PC-9 (cell line): ENCODE results near the gene DYNC2H1. TPM values are rescaled to one million over a fixed set of nuclear protein-coding genes. Genes with fewer than 3 reads are reported as not detected.

Source experiments
- BruUV-seq: library from RNA; stranded (reverse); fragments of 400-500 nt; replicated peaks from 2 replicates; lab custom pipeline; 2021; lab: Mats Ljungman, UMichigan
- CTCF ChIA-PET: fragments of 300-600 bp; sonication (Branson Sonifier 250); formaldehyde crosslinking; loops from one replicate; lab custom pipeline; 2022; ENCODE audit warnings: antibody characterized with exemption; lab: Charles Lee
- POLR2A ChIA-PET: fragments of 300-600 bp; sonication (Branson Sonifier 250); formaldehyde crosslinking; loops from one replicate; lab custom pipeline; 2022; ENCODE audit warnings: antibody characterized with exemption; ENCODE audit not compliant: unreplicated experiment; lab: Charles Lee
- DNase-seq, 2 experiments: peaks; one replicate each; pipeline versions ENCODE4 v3.0.0 to v3.0.0-alpha.2; 2015 to 2022; ENCODE audit warnings: mixed read lengths in 1 of 2
- H2AFZ ChIP-seq: fragments of 200-600 bp; sonication (generic); 2 replicates; pipeline ENCODE4 v1.8.1; 2017; ENCODE audit warnings: antibody characterized with exemption
- H3F3A ChIP-seq: fragments of 200-600 bp; sonication (generic); 2 replicates; pipeline ENCODE4 v1.8.1; 2017; ENCODE audit warnings: antibody characterized with exemption, mild to moderate bottlenecking, low read depth; ENCODE audit not compliant: insufficient read depth
- H3K27ac ChIP-seq: fragments of 200-600 bp; sonication (generic); 2 replicates; pipeline ENCODE4 v1.6.1; 2016; ENCODE audit warnings: mixed run types
- H3K27me3 ChIP-seq: fragments of 200-600 bp; sonication (generic); 2 replicates; pipeline ENCODE4 v1.6.1; 2016; ENCODE audit warnings: low read depth, mixed run types; ENCODE audit not compliant: insufficient read depth
- H3K36me3 ChIP-seq: fragments of 200-600 bp; sonication (generic); 2 replicates; pipeline ENCODE4 v1.6.1; 2016; ENCODE audit warnings: low read depth, mixed run types
- H3K4me1 ChIP-seq: fragments of 200-600 bp; sonication (generic); replicated peaks from 2 replicates; pipeline ENCODE4 v1.6.1; 2016; ENCODE audit warnings: mixed run types; ENCODE audit not compliant: insufficient read depth
- H3K4me2 ChIP-seq: fragments of 200-600 bp; sonication (generic); 2 replicates; pipeline ENCODE4 v1.6.1; 2017; ENCODE audit warnings: mixed run types
- H3K4me3 ChIP-seq: fragments of 200-600 bp; sonication (generic); 2 replicates; pipeline ENCODE4 v1.6.1; 2016; ENCODE audit warnings: mixed run types
- H3K79me2 ChIP-seq: fragments of 200-600 bp; sonication (generic); 2 replicates; pipeline ENCODE4 v1.6.1; 2017; ENCODE audit warnings: low read depth, mixed run types
- H3K9me2 ChIP-seq: fragments of 200-600 bp; sonication (generic); 2 replicates; pipeline ENCODE4 v1.8.1; 2017; ENCODE audit warnings: mild to moderate bottlenecking; ENCODE audit not compliant: insufficient read depth
- H3K9me3 ChIP-seq: fragments of 200-600 bp; sonication (generic); 2 replicates; pipeline ENCODE4 v1.8.1; 2016; ENCODE audit warnings: low read depth; ENCODE audit not compliant: insufficient read depth
- H4K20me1 ChIP-seq: fragments of 200-600 bp; sonication (generic); 2 replicates; pipeline ENCODE4 v1.8.1; 2017; ENCODE audit not compliant: insufficient read depth
- CTCF ChIP-seq: fragments of 200-600 bp; sonication (generic); conservative IDR thresholded peaks from 2 replicates; pipeline ENCODE4 v1.6.1; 2017; ENCODE audit warnings: mixed run types, antibody characterized with exemption, mild to moderate bottlenecking, moderate library complexity
- EZH2 ChIP-seq: fragments of 200-600 bp; sonication (generic); IDR thresholded peaks from 2 replicates; pipeline ENCODE4 v1.8.0; 2017; ENCODE audit warnings: antibody characterized with exemption, low read depth
- intact Hi-C: fragments of 100-400 bp; cut with micrococcal nuclease; formaldehyde crosslinking; loops from one replicate; pipeline ENCODE4 v1.10.0; 2022; ENCODE audit not compliant: unreplicated experiment
- total RNA-seq: library from RNA; stranded (reverse); gene quantifications from 2 replicates; pipeline ENCODE4 v1.2.3, GENCODE V29; 2021

DYNC2H1 gene
- total RNA-seq, 1 experiment from 2014 or later = 12.2 TPM

GRCh38 chr11:103215812-103216211 is 106.6 kb downstream of the DYNC2H1 start:
- TF ChIP-seq CTCF = no peak
- TF ChIP-seq EZH2 = no peak
- intact Hi-C loops = no loop called here
- ChIA-PET POLR2A (no interaction called here), CTCF (no interaction called here)
- Histone ChIP-seq H3F3A (no peaks in the 10 kb centered on the region), H3K4me3 (no peak overlapping the region), H2AFZ (no peak overlapping the region), H4K20me1 (no peaks in the 10 kb centered on the region), H3K36me3 (no peaks in the 10 kb centered on the region), H3K4me1 (no peaks in the 10 kb centered on the region), H3K9me2 (peaks cover 4% of the 10 kb centered on the region; the same call in 1 of the 2 replicates), H3K4me2 (no peak overlapping the region), H3K9me3 (no peaks in the 10 kb centered on the region), H3K27ac (no peak overlapping the region), H3K79me2 (no peaks in the 10 kb centered on the region), H3K27me3 (no peaks in the 10 kb centered on the region)
- no peak for DNase-seq
- BruUV-seq = no TSS peak

GRCh38 chr11:103220133-103220532 is 110.9 kb downstream of the DYNC2H1 start:
- H3K9me2 ChIP-seq = no peaks in the 10 kb centered on the region
- H2AFZ ChIP-seq = no peak overlapping the region
- H3F3A ChIP-seq = no peaks in the 10 kb centered on the region
- no peak for DNase-seq
- H3K4me3 ChIP-seq = no peak overlapping the region
- no peak overlapping the region for H3K4me2 ChIP-seq
- no peaks in the 10 kb centered on the region for H4K20me1 ChIP-seq
- ChIA-PET POLR2A (no interaction called here), CTCF (interaction anchor here (0.6 kb wide), 1 partner anchor 403 kb away, joined by 4 read pairs; no protein-coding TSS in a partner anchor)
- H3K27me3 ChIP-seq = no peaks in the 10 kb centered on the region
- TF ChIP-seq EZH2 (no peak), CTCF (no peak)
- intact Hi-C loops = no loop called here
- BruUV-seq = no TSS peak
- no peaks in the 10 kb centered on the region for H3K9me3 ChIP-seq
- H3K4me1 ChIP-seq = no peaks in the 10 kb centered on the region
- H3K79me2 ChIP-seq = no peaks in the 10 kb centered on the region
- H3K27ac ChIP-seq = no peak overlapping the region
- no peaks in the 10 kb centered on the region for H3K36me3 ChIP-seq

GRCh38 chr11:103222806-103223205 is 113.6 kb downstream of the DYNC2H1 start:
- no peak for TF ChIP-seq EZH2
- no peak for TF ChIP-seq CTCF
- Histone ChIP-seq H3F3A (no peaks in the 10 kb centered on the region), H3K4me2 (no peak overlapping the region), H3K9me3 (no peaks in the 10 kb centered on the region), H3K79me2 (no peaks in the 10 kb centered on the region), H3K4me1 (no peaks in the 10 kb centered on the region), H3K27ac (no peak overlapping the region), H3K4me3 (no peak overlapping the region), H3K27me3 (no peaks in the 10 kb centered on the region), H2AFZ (no peak overlapping the region), H4K20me1 (no peaks in the 10 kb centered on the region), H3K9me2 (no peaks in the 10 kb centered on the region), H3K36me3 (no peaks in the 10 kb centered on the region)
- ChIA-PET POLR2A (no interaction called here), CTCF (no interaction called here)
- no TSS peak for BruUV-seq
- no peak for DNase-seq
- intact Hi-C loops = no loop called here
